ENCODE results near the gene AKAP13.

Gene AKAP13

GRCh38 chr15:85458764-85459163, 78.4 kb downstream of the AKAP13 start:
- Histone ChIP-seq H3K27ac (no peak overlapping the region), H2AFZ (no peak overlapping the region), H3K4me3 (ENCODE audit: low read depth, low read length) (no peak overlapping the region), H3K9ac (no peak overlapping the region), H3K4me1 (no peaks in the 10 kb centered on the region), H3K36me3 (ENCODE audit: control insufficient read depth, insufficient read depth, low read length) (no peaks in the 10 kb centered on the region), H3K79me2 (peaks cover 6% of the 10 kb centered on the region), H3K27me3 (ENCODE audit: control insufficient read depth, insufficient read depth, low read length) (no peaks in the 10 kb centered on the region), H3K4me2 (ENCODE audit: low read length) (no peak overlapping the region), H3K9me3 (ENCODE audit: control insufficient read depth, low read length) (no peaks in the 10 kb centered on the region)
- TF ChIP-seq CTCF (IDR thresholded peaks at IDR 0.05): no peak

- Histone ChIP-seq H3K79me2 (peaks cover 6% of the 10 kb centered on the region), H3K9me3 (ENCODE audit: control insufficient read depth, low read length) (no peaks in the 10 kb centered on the region), H3K4me2 (ENCODE audit: low read length) (no peak overlapping the region), H3K4me1 (no peaks in the 10 kb centered on the region), H3K36me3 (ENCODE audit: control insufficient read depth, insufficient read depth, low read length) (no peaks in the 10 kb centered on the region), H3K9ac (no peak overlapping the region), H3K27me3 (ENCODE audit: control insufficient read depth, insufficient read depth, low read length) (no peaks in the 10 kb centered on the region), H3K4me3 (ENCODE audit: low read depth, low read length) (no peak overlapping the region), H2AFZ (no peak overlapping the region), H3K27ac (no peak overlapping the region)
- no peak for TF ChIP-seq CTCF (IDR thresholded peaks at IDR 0.05)
Observed at GRCh38 chr15:85462029-85462428, 81.6 kb downstream of the AKAP13 start.

- Histone ChIP-seq H3K36me3 (ENCODE audit: control insufficient read depth, insufficient read depth, low read length) (no peaks in the 10 kb centered on the region), H3K27me3 (ENCODE audit: control insufficient read depth, insufficient read depth, low read length) (no peaks in the 10 kb centered on the region), H3K27ac (no peak overlapping the region), H3K9me3 (ENCODE audit: control insufficient read depth, low read length) (no peaks in the 10 kb centered on the region), H3K79me2 (peaks cover 3% of the 10 kb centered on the region), H3K4me1 (no peaks in the 10 kb centered on the region), H3K4me3 (ENCODE audit: low read depth, low read length) (no peak overlapping the region), H3K4me2 (ENCODE audit: low read length) (no peak overlapping the region), H2AFZ (no peak overlapping the region), H3K9ac (no peak overlapping the region)
- no peak for TF ChIP-seq CTCF (IDR thresholded peaks at IDR 0.05)
Observed at GRCh38 chr15:85463276-85463892, 83.0 kb downstream of the AKAP13 start.

- no peak for TF ChIP-seq CTCF (IDR thresholded peaks at IDR 0.05)
- H3K36me3 ChIP-seq (ENCODE audit: control insufficient read depth, insufficient read depth, low read length): no peaks in the 10 kb centered on the region
- H3K79me2 ChIP-seq: peaks cover 3% of the 10 kb centered on the region
- no peak overlapping the region for H3K4me3 ChIP-seq (ENCODE audit: low read depth, low read length)
- no peak overlapping the region for H3K27ac ChIP-seq
- no peak overlapping the region for H2AFZ ChIP-seq
- no peaks in the 10 kb centered on the region for H3K9me3 ChIP-seq (ENCODE audit: control insufficient read depth, low read length)
- no peaks in the 10 kb centered on the region for H3K27me3 ChIP-seq (ENCODE audit: control insufficient read depth, insufficient read depth, low read length)
- no peaks in the 10 kb centered on the region for H3K4me1 ChIP-seq
- H3K4me2 ChIP-seq (ENCODE audit: low read length): no peak overlapping the region
- no peak overlapping the region for H3K9ac ChIP-seq
Observed at GRCh38 chr15:85463976-85464375, 83.6 kb downstream of the AKAP13 start.

GRCh38 chr15:85464471-85464870, 84.1 kb downstream of the AKAP13 start:
- no peak overlapping the region for H2AFZ ChIP-seq
- H3K9me3 ChIP-seq (ENCODE audit: control insufficient read depth, low read length): no peaks in the 10 kb centered on the region
- H3K27me3 ChIP-seq (ENCODE audit: control insufficient read depth, insufficient read depth, low read length): no peaks in the 10 kb centered on the region
- no peaks in the 10 kb centered on the region for H3K36me3 ChIP-seq (ENCODE audit: control insufficient read depth, insufficient read depth, low read length)
- H3K79me2 ChIP-seq: peaks cover 3% of the 10 kb centered on the region
- TF ChIP-seq CTCF (IDR thresholded peaks at IDR 0.05): no peak
- no peak overlapping the region for H3K4me3 ChIP-seq (ENCODE audit: low read depth, low read length)
- no peaks in the 10 kb centered on the region for H3K4me1 ChIP-seq
- no peak overlapping the region for H3K27ac ChIP-seq
- H3K4me2 ChIP-seq (ENCODE audit: low read length): no peak overlapping the region
- no peak overlapping the region for H3K9ac ChIP-seq

Data from parathyroid adenoma (tissue), 2 donors.